Kidney (tissue), 14 donors: Measurements from ENCODE around the gene MYRFL. TPM values are rescaled to one million over a fixed set of nuclear protein-coding genes. Genes with fewer than 3 reads are reported as not detected.

Experiments used
- DNase-seq, 5 donors: peaks; one replicate each; pipeline ENCODE4 v3.0.0-alpha.2; 2013 to 2020
- FAIRE-seq: peaks from 2 replicates; lab custom pipeline; 2012; peaks lifted over from hg19 to GRCh38; lab: Jason Lieb, UNC
- H3K27ac ChIP-seq, 2 donors: one replicate each; pipeline ENCODE4 v1.7.0; 2013; ENCODE audit warnings: low read depth in 2 of 2, low read length in 2 of 2, inconsistent platforms in 1 of 2
- H3K27me3 ChIP-seq: one replicate; pipeline ENCODE4 v1.7.1; 2013; ENCODE audit warnings: low read length, inconsistent platforms; ENCODE audit not compliant: control insufficient read depth, insufficient read depth
- H3K36me3 ChIP-seq, 3 donors: one replicate each; pipeline versions ENCODE4 v1.7.0 to v1.7.1; 2013; ENCODE audit warnings: low read length in 3 of 3, control low read depth in 1 of 3, inconsistent platforms in 1 of 3; ENCODE audit not compliant: insufficient read depth in 3 of 3, control insufficient read depth in 2 of 3
- H3K4me1 ChIP-seq, 3 donors: one replicate each; pipeline versions ENCODE4 v1.7.0 to v1.7.1; 2013; ENCODE audit warnings: low read length in 3 of 3, inconsistent platforms in 1 of 3, low read depth in 1 of 3; ENCODE audit not compliant: control insufficient read depth in 2 of 3, insufficient read depth in 2 of 3
- H3K4me3 ChIP-seq, 3 donors: one replicate each; pipeline versions ENCODE4 v1.7.0 to v1.8.1; 2013; ENCODE audit warnings: low read length in 3 of 3, control low read depth in 1 of 3, inconsistent platforms in 1 of 3
- H3K9ac ChIP-seq, 3 donors: one replicate each; pipeline versions ENCODE4 v1.7.0 to v1.7.1; 2013; ENCODE audit warnings: low read length in 3 of 3, control low read depth in 1 of 3, inconsistent platforms in 1 of 3
- H3K9me3 ChIP-seq, 3 donors: one replicate each; pipeline versions ENCODE4 v1.7.0 to v1.7.1; 2013; ENCODE audit warnings: low read length in 3 of 3, control low read depth in 1 of 3, inconsistent platforms in 1 of 3; ENCODE audit not compliant: control insufficient read depth in 2 of 3, insufficient read depth in 1 of 3
- CTCF ChIP-seq: IDR thresholded peaks from 3 replicates; pipeline ENCODE4 v1.5.1; 2012; ENCODE audit warnings: mild to moderate bottlenecking, moderate library complexity, borderline replicate concordance; ENCODE audit not compliant: insufficient read depth; ENCODE audit errors: extremely low read depth
- intact Hi-C: fragments of 100-400 bp; cut with DNase I; formaldehyde crosslinking; loops from one replicate; pipeline ENCODE4 v1.11.1; 2022
- polyA plus RNA-seq: library from polyadenylated mRNA; stranded (reverse); fragments of 350-450 nt; fragmentation: Illumina TruSeq; extraction: RNeasy Lipid Tissue Mini Kit (QIAGEN cat#74804); gene quantifications from one replicate; pipeline ENCODE4 v1.2.3, GENCODE V29; 2014; ENCODE audit warnings: low read depth, low replicate concordance; ENCODE audit not compliant: insufficient read depth
- total RNA-seq: library from RNA; stranded (reverse); fragmentation: NEBNext Ultra II Directional; extraction: Animal tissue kit (Norgen Biotek cat#: 25700); gene quantifications from one replicate; pipeline ENCODE4 v1.2.1, GENCODE V29; 2021
- donor health status: control.
- donor health status: control.
- donor health status: control.
- donor health status: control.
- donor health status: control.
- donor health status: DM: yes; HTN: yes; CAD: no.
- donor health status: Normal renal cell carcinoma (clear cell type).

MYRFL gene
- total and polyA plus RNA-seq, 2 donors from 2014 or later = 0.82 to 1.6 TPM

GRCh38 chr12:69822201-69822860 is 2.7 kb upstream of the MYRFL start:
- intact Hi-C loops = no loop called here
- no peaks in the 10 kb centered on the region for H3K4me1 ChIP-seq
- H3K27ac ChIP-seq = no peak overlapping the region
- no peak overlapping the region for H3K4me3 ChIP-seq
- FAIRE-seq (no peak), DNase-seq (no peak)
- H3K27me3 ChIP-seq = no peaks in the 10 kb centered on the region
- H3K9me3 ChIP-seq = no peaks in the 10 kb centered on the region
- TF ChIP-seq CTCF = no peak
- H3K9ac ChIP-seq = no peak overlapping the region
- H3K36me3 ChIP-seq = no peaks in the 10 kb centered on the region

GRCh38 chr12:69824028-69824427 is 999 bp upstream of the MYRFL start:
- no peak for DNase-seq
- H3K9ac ChIP-seq = no peak overlapping the region
- H3K9me3 ChIP-seq = no peaks in the 10 kb centered on the region
- FAIRE-seq = no peak
- no peaks in the 10 kb centered on the region for H3K27me3 ChIP-seq
- H3K4me1 ChIP-seq = no peaks in the 10 kb centered on the region
- intact Hi-C loops = no loop called here
- H3K36me3 ChIP-seq = no peaks in the 10 kb centered on the region
- no peak overlapping the region for H3K27ac ChIP-seq
- no peak overlapping the region for H3K4me3 ChIP-seq
- no peak for TF ChIP-seq CTCF

GRCh38 chr12:69828897-69829296 is 3.9 kb downstream of the MYRFL start:
- intact Hi-C loops = no loop called here
- no peak overlapping the region for H3K9ac ChIP-seq
- H3K9me3 ChIP-seq = no peaks in the 10 kb centered on the region
- H3K27me3 ChIP-seq = no peaks in the 10 kb centered on the region
- TF ChIP-seq CTCF = no peak
- no peak overlapping the region for H3K4me3 ChIP-seq
- no peak for FAIRE-seq
- H3K36me3 ChIP-seq = no peaks in the 10 kb centered on the region
- H3K4me1 ChIP-seq = no peaks in the 10 kb centered on the region
- no peak overlapping the region for H3K27ac ChIP-seq
- DNase-seq = no peak

- Histone ChIP-seq H3K4me1 (peaks cover 0 to 6% (median 6%) of the 10 kb centered on the region in 3 donors), H3K27ac (no peak overlapping the region), H3K9me3 (no peaks in the 10 kb centered on the region), H3K36me3 (no peaks in the 10 kb centered on the region), H3K4me3 (no peak overlapping the region), H3K27me3 (no peaks in the 10 kb centered on the region), H3K9ac (no peak overlapping the region)
- no peak for DNase-seq
- TF ChIP-seq CTCF = no peak
- intact Hi-C loops = no loop called here
- FAIRE-seq = no peak
Observed at GRCh38 chr12:69833696-69834095, 8.7 kb downstream of the MYRFL start.
